Measurements from ENCODE around the gene ADAMTS9. TPM values are rescaled to one million over a fixed set of nuclear protein-coding genes. Genes with fewer than 3 reads are reported as not detected.

Gene ADAMTS9
- total and polyA plus RNA-seq, 2 experiments from 2014 or later: 0.31 to 0.81 TPM

- no peak for TF ChIP-seq ZNF462 (CRISPR knock-in tag; IDR thresholded peaks at IDR 0.05)
These were observed 179.7 kb downstream of the ADAMTS9 start (continued) for GRCh38 chr3:64508140-64508539.

- Histone ChIP-seq H3F3A (replicated peaks; ENCODE audit: low read depth) (no peaks in the 10 kb centered on the region), H3K27me3 (ENCODE audit: insufficient read depth) (no peaks in the 10 kb centered on the region), H3K36me3 (ENCODE audit: insufficient read depth) (no peaks in the 10 kb centered on the region), H3K4me3 (no peak overlapping the region), H3K4me2 (no peak overlapping the region), H4K20me1 (replicated peaks; ENCODE audit: insufficient read depth) (no peaks in the 10 kb centered on the region), H3K4me1 (ENCODE audit: insufficient read depth) (0 out of 2 replicates have a peak, but pooled peaks cover 7% of the 10 kb centered on the region), H3K27ac (ENCODE audit: low read depth) (no peak overlapping the region), H3K9me2 (ENCODE audit: insufficient read depth) (no peaks in the 10 kb centered on the region), H3K79me2 (replicated peaks; ENCODE audit: insufficient read depth) (no peaks in the 10 kb centered on the region), H2AFZ (no peak overlapping the region)
- H3K4me3 Mint-ChIP-seq: no peak overlapping the region
- H3K27me3 Mint-ChIP-seq (ENCODE audit: insufficient read depth, low read depth, poor library complexity): peaks cover 4% of the 10 kb centered on the region
- H3K4me1 Mint-ChIP-seq: peaks cover 8% of the 10 kb centered on the region
- no peak for DNase-seq (ENCODE audit: low spot score)
- no peaks in the 10 kb centered on the region for H3K9me3 Mint-ChIP-seq
- H3K36me3 Mint-ChIP-seq (ENCODE audit: low read depth): no peaks in the 10 kb centered on the region
- no peak overlapping the region for H3K27ac Mint-ChIP-seq
- ATAC-seq: no peak
- TF ChIP-seq POLR2AphosphoS5 (IDR thresholded peaks at IDR 0.05; ENCODE audit: low read depth): no peak
- no peak for TF ChIP-seq ZNF331 (CRISPR knock-in tag; IDR thresholded peaks at IDR 0.05; ENCODE audit: low read depth)
- no peak for TF ChIP-seq CTCF (conservative IDR thresholded peaks at IDR 0.05; ENCODE audit: low read depth in 2 of 2)
- TF ChIP-seq NANOG (IDR thresholded peaks at IDR 0.05; ENCODE audit: borderline replicate concordance): no peak
- TF ChIP-seq ETS1 (IDR thresholded peaks at IDR 0.05): no peak
- TF ChIP-seq EZH2 (IDR thresholded peaks at IDR 0.05; ENCODE audit: low read depth, unreplicated experiment): no peak
- no peak for TF ChIP-seq REST (IDR thresholded peaks at IDR 0.05; ENCODE audit: unreplicated experiment)
- no peak for TF ChIP-seq CREB1 (CRISPR knock-in tag; IDR thresholded peaks at IDR 0.05; ENCODE audit: low read depth)
- TF ChIP-seq STAT1 (IDR thresholded peaks at IDR 0.05; ENCODE audit: unreplicated experiment): no peak
- no peak for TF ChIP-seq EZH2phosphoT487 (IDR thresholded peaks at IDR 0.05; ENCODE audit: unreplicated experiment)
- TF ChIP-seq JUNB (IDR thresholded peaks at IDR 0.05; ENCODE audit: unreplicated experiment): no peak
- no peak for TF ChIP-seq ZNF114 (CRISPR knock-in tag; IDR thresholded peaks at IDR 0.05)
These were observed 181.5 kb downstream of the ADAMTS9 start for GRCh38 chr3:64506255-64506654.
